Stimulated activated CD4-positive, alpha-beta T cell treated with anti-CD3 and anti-CD28 coated beads, Interleukin-1b, Interleukin-23, amount 100 ng/mL, for 24 hours (primary cell): ENCODE measurements around the gene ST7L.
"Not testable (repeated sequence)": the region's sequence is repeated elsewhere in the genome, so short reads cannot be mapped to it uniquely, and the experiment has no call there.

Source experiments
- DNase-seq, 4 experiments: peaks; one replicate each; pipeline ENCODE4 v3.0.0-alpha.2; 2020; ENCODE audit warnings: low read depth in 4 of 4, low spot score in 1 of 4

ST7L gene, protein sequence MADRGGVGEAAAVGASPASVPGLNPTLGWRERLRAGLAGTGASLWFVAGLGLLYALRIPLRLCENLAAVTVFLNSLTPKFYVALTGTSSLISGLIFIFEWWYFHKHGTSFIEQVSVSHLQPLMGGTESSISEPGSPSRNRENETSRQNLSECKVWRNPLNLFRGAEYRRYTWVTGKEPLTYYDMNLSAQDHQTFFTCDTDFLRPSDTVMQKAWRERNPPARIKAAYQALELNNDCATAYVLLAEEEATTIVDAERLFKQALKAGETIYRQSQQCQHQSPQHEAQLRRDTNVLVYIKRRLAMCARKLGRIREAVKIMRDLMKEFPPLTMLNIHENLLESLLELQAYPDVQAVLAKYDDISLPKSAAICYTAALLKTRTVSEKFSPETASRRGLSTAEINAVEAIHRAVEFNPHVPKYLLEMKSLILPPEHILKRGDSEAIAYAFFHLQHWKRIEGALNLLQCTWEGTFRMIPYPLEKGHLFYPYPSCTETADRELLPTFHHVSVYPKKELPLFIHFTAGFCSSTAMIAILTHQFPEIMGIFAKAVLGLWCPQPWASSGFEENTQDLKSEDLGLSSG

GRCh38 chr1:112618721-112619517 is at the start of gene ST7L:
Gene ST7L (minus strand): TSS chr1:112619141. CDS start chr1:112619113, 28 bp downstream.
- DNase-seq = peak in 3 of 4 experiments; percentile 26 to 34 (median 29)

GRCh38 chr1:112666946-112667345 is 48.0 kb upstream of the ST7L start:
- DNase-seq = no peak

GRCh38 chr1:112665857-112666256 is 46.9 kb upstream of the ST7L start:
- DNase-seq = no peak

- no peak for DNase-seq
These were observed 32.3 kb upstream of the ST7L start for GRCh38 chr1:112651205-112651604.

- no peak for DNase-seq
These were observed 27.3 kb upstream of the ST7L start for GRCh38 chr1:112646225-112646624.

- DNase-seq = no peak
These were observed 24.1 kb upstream of the ST7L start for GRCh38 chr1:112643080-112643479.

DNA sequence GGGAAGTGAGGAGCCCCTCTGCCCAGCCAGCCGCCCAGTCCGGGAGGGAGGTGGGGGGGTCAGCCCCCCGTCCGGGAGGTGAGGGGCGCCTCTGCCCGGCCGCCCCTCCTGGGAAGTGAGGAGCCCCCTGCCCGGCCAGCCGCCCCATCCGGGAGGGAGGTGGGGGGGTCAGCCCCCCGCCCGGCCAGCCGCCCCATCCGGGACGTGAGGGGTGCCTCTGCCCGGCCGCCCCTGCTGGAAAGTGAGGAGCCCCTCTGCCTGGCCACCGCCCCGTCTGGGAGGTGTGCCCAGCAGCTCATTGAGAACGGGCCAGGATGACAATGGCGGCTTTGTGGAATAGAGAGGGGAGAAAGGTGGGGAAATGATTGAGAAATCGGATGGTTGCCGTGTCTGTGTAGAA is 21.5 kb upstream of the ST7L start:
- DNase-seq = not testable (repeated sequence)

DNA sequence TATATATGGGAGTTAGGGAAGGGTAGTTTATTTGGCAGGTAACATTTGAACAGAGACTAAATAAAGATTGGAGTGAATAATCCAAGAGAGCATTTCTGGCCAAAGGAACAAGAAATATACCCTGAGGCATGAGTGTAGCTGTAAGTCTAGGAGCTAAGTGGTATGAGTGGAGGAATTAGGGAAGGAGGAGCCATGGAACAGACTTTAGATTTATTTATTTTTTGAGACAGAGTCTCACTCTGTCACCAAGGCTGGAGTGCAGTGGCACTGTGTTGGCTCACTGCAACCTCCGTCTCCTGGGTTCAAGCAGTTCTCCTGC is 19.1 kb upstream of the ST7L start:
- DNase-seq = no peak

DNA sequence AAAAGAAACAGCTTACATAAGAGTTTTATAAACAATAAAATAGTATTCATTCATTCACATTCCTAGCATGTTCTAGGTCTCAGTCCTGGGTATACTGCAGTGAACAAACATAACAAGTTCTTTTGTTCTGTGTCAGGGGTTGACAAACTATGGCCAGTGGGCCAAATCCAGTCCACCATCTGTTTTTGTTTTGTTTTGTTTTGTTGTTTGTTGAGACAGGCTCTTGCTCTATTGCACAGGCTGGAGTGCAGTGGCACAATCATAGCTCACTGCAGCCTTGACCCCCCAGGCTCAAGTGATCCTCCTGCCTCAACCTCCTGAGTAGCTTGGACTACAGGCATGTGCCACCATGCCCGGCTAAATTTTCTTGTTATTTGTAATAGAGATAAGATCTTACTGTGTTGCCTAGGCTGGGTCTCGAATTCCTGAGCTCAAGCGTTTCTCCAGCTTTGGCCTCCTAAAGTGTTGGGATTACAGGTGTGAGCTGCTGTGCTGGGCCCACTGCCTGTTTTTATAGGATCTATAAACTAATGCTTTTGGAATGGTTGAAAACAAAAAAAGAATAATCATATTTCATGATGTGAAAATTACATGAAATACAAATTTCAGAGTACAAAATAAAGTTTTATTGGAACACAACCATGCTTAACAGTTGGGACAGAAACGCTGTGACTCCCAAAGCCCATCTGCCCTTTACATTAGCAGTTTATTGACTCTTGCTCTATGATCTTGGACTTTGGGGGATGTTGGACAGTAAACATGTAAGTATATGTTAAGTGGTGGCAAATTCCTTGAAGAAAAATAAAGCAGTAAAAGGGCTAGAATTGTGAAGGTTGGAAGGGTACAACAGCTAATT is 18.5 kb upstream of the ST7L start:
- no peak for DNase-seq

- DNase-seq = no peak
These were observed 17.8 kb upstream of the ST7L start for GRCh38 chr1:112636597-112637253.

DNA sequence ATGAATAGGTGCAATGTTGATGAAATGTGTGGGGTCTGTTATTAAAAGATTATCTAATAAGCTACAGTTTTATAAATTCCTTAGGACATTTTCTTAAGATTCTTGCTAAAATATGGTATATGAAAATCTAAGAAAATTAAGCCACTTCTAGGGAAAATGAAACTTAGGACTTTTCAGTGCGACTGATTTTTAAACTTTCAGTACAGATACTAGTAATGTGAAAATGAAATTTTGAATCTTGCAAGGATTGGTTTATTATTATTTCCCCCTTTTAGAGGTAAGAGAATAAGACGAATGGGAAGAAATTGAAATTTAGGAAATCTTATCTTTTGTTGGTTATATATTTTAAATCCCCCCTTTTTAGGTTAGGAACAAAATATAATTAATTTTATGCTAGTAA is 17.1 kb upstream of the ST7L start:
- DNase-seq = no peak

GRCh38 chr1:112634367-112634766 is 15.4 kb upstream of the ST7L start:
- no peak for DNase-seq

GRCh38 chr1:112633628-112634027 is 14.7 kb upstream of the ST7L start:
- no peak for DNase-seq

DNA sequence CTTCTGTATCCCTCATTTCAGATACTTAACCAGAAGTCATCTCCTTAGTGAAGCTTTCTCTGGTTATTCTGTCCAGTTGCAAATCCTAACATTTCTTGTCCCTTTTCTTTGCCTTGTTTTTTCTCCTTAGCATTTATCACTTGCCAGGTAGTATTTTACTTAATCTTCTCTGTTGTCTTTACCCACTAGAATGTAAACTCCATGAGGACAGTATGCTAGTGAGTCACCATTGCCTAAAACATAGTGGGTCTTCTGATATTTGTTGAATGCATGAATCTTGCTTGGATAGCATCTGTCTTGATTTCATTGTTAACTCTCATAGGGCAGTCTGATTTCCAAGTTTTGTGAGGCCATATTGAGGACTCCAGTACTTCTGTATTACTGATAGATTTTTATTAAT is 10.3 kb upstream of the ST7L start:
- DNase-seq = no peak

GRCh38 chr1:112628516-112628915 is 9.6 kb upstream of the ST7L start:
- no peak for DNase-seq

GRCh38 chr1:112626887-112627286 is 7.9 kb upstream of the ST7L start:
- no peak for DNase-seq

DNA sequence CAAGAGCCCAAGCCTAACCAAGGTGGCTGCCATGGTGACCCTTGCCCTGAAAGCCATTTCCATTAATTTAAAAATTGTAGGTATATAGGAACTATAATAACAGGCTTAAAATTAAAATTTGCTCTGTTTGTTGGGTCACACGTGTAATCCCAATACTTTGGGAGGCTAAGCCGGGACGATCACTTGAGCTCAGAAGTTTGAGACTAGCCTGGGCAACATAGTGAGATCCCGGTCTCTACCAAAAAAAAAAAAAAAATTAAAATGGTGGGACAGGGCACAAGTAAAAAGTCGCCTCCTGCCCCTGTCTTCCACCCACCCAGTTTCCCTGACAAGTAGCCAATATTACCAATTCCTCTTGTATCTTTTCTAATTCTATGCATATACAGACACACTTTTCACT is 7.3 kb upstream of the ST7L start:
- no peak for DNase-seq

DNA sequence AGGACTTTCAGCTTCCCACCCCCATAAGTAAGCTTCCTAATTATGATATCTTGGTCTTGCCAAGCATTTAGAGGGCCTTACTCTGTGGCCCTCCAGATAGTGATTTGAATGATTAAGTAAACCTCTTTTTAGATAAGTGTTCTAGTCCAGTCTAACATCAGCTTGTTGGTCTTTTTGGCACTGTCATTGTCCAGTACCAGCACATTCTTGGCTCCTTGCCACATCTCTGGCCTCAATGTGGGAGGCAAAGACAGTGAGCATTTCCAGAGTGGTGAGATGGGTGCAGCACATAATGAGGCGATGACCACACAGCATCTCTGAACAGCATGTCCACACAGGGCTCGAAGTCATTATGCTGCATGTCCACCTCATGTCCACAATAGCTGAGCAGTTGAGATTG is 6.8 kb upstream of the ST7L start:
- no peak for DNase-seq

- not testable (repeated sequence) for DNase-seq
These were observed 5.6 kb upstream of the ST7L start for GRCh38 chr1:112624493-112624892.

- no peak for DNase-seq
These were observed 1.4 kb upstream of the ST7L start for GRCh38 chr1:112620377-112620695.
